NB4 (cell line): ENCODE measurements around the gene EIF2B5.
A peak's percentile ranks its signal among the peaks of the same experiment; 100 is the strongest.

Experiments used
- MYC ChIP-seq: IDR thresholded peaks from 2 replicates; pipeline ENCODE4 v1.6.1; 2011; ENCODE audit warnings: low read depth, low read length
- POLR2A ChIP-seq: IDR thresholded peaks from 2 replicates; pipeline ENCODE4 v1.6.1; 2011; ENCODE audit warnings: mild to moderate bottlenecking; ENCODE audit not compliant: insufficient read length; ENCODE audit errors: extremely low read depth
- TF ChIP-seq, protein P1 (sequence below): IDR thresholded peaks from one replicate; pipeline ENCODE4 v1.5.1; 2012; ENCODE audit warnings: low read depth, low read length

GRCh38 chr3:184154885-184155643 is 19.9 kb downstream of the EIF2B5 start, which contains the start of gene DVL3:
- TF ChIP-seq POLR2A (peak; percentile 23), MYC (0 out of 2 replicates have a peak, but pooled peaks have one; percentile 20)
- TF ChIP-seq, protein P1, sequence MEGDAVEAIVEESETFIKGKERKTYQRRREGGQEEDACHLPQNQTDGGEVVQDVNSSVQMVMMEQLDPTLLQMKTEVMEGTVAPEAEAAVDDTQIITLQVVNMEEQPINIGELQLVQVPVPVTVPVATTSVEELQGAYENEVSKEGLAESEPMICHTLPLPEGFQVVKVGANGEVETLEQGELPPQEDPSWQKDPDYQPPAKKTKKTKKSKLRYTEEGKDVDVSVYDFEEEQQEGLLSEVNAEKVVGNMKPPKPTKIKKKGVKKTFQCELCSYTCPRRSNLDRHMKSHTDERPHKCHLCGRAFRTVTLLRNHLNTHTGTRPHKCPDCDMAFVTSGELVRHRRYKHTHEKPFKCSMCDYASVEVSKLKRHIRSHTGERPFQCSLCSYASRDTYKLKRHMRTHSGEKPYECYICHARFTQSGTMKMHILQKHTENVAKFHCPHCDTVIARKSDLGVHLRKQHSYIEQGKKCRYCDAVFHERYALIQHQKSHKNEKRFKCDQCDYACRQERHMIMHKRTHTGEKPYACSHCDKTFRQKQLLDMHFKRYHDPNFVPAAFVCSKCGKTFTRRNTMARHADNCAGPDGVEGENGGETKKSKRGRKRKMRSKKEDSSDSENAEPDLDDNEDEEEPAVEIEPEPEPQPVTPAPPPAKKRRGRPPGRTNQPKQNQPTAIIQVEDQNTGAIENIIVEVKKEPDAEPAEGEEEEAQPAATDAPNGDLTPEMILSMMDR = no peak
